ENCODE measurements around the gene IRF4. TPM values are rescaled to one million over a fixed set of nuclear protein-coding genes. Genes with fewer than 3 reads are reported as not detected.
"Not testable (repeated sequence)": the region's sequence is repeated elsewhere in the genome, so short reads cannot be mapped to it uniquely, and the experiment has no call there.

The IRF4 gene
- total and polyA plus RNA-seq, 10 donors = 8.7 to 91.3 (median 46.3) TPM

GRCh38 chr6:370555-370954 is 21.0 kb upstream of the IRF4 start:
- Histone ChIP-seq H3K9me3 (peaks cover 0 to 4% (median 0%) of the 10 kb centered on the region in 8 donors), H3K36me3 (no peaks in the 10 kb centered on the region), H3K4me1 (peaks cover 0 to 11% (median 8%) of the 10 kb centered on the region in 6 donors), H3K27ac (no peak overlapping the region), H3K4me3 (no peak overlapping the region), H3K27me3 (replicated peaks in 1 of 7) (peaks cover 0 to 43% (median 14%) of the 10 kb centered on the region in 7 donors)
- no peak for TF ChIP-seq POLR2AphosphoS5 (IDR thresholded peaks at IDR 0.05)
- DNase-seq = peak; percentile 69
- intact Hi-C loops (cut with DNase I; ENCODE audit: low total_unique reads) = no loop called here
- 76 to 90% (median 79%) methylated on average over 6 of the region's 6 CpGs for WGBS, 5 donors

DNA sequence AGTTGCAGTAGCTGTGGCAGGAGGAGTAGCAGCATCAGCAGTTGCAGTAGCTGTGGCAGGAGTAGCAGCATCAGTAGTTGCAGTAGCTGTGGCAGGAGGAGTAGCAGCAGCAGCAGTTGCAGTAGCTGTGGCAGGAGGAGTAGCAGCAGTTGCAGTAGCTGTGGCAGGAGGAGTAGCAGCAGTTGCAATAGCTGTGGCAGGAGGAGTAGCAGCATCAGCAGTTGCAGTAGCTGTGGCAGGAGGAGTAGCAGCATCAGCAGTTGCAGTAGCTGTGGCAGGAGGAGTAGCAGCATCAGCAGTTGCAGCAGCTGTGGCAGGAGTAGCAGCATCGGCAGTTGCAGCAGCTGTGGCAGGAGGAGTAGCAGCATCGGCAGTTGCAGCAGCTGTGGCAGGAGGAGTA is 19.7 kb upstream of the IRF4 start:
- H3K36me3 ChIP-seq; H3K4me3 ChIP-seq; H3K27ac ChIP-seq; H3K9me3 ChIP-seq; intact Hi-C loops (cut with DNase I; ENCODE audit: low total_unique reads): not testable (repeated sequence)
- DNase-seq = peak; percentile 79
- Histone ChIP-seq H3K4me1 (peaks cover 0 to 14% (median 8%) of the 10 kb centered on the region in 6 donors), H3K27me3 (replicated peaks in 1 of 7) (peaks cover 0 to 43% (median 14%) of the 10 kb centered on the region in 7 donors)
- WGBS, 5 donors = 79 to 95% (median 87%) methylated on average over 2 of the region's 2 CpGs

DNA sequence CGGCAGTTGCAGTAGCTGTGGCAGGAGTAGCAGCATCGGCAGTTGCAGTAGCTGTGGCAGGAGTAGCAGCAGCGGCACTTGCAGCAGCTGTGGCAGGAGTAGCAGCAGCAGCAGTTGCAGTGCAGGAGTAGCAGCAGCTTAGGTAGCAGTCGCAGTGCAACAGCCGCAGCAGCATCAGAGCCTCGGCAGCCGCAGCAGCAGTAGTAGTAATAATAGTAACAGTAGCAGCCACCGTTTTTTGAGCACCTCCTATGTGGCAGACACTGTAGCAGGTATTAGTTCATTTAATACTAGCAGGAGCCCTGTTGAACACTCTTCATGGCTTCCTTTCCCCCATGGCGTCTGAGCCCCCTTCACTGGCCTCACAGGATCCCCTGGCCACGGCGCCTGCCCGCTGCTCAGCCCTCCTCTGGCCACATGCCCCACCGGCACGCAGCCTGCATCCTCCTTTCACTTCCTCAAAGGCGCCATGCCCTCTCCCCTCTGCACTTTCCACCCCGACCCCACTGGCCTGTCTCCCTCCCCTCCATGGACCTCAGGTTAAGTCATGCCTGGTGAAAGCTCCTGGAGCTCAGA is 19.1 kb upstream of the IRF4 start:
- Histone ChIP-seq H3K4me1 (peaks cover 0 to 20% (median 9%) of the 10 kb centered on the region in 6 donors), H3K27me3 (replicated peaks in 1 of 7) (peaks cover 0 to 43% (median 14%) of the 10 kb centered on the region in 7 donors), H3K27ac (no peak overlapping the region), H3K36me3 (no peaks in the 10 kb centered on the region), H3K4me3 (peak overlapping the region in 1 of 8 donors; percentile 36), H3K9me3 (peaks cover 0 to 4% (median 0%) of the 10 kb centered on the region in 8 donors)
- peak; percentile 83 for DNase-seq
- no peak for TF ChIP-seq POLR2A (IDR thresholded peaks at IDR 0.05)
- no peak for TF ChIP-seq CTCF (IDR thresholded peaks at IDR 0.05 in 8 of 11, conservative IDR thresholded peaks at IDR 0.05 in 3 of 11)
- TF ChIP-seq POLR2AphosphoS5 (IDR thresholded peaks at IDR 0.05) = peak in 2 of 3 donors; percentile 45 to 51
- intact Hi-C loops (cut with DNase I; ENCODE audit: low total_unique reads) = no loop called here
- 45 to 58% (median 52%) methylated on average over 16 of the region's 16 CpGs for WGBS, 5 donors

DNA sequence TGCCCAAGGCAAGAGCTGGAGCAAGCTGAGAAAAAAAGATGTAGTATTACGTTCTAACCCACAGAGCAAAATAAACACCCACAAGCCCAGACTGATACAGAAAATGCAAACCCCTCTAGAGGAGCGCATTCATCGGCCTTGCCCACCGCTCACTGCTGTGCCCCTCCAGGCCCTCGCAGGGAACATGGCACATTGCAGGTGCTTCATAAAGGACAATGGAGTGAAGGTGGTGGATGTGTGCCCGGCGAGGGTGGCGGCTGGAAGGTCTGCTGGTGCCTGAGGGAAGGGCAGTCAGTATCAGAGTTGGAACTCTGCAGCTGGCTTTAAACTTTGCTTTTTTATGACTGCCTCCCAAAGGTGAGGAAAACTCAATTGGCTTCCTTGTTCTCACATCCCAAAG is 18.5 kb upstream of the IRF4 start:
- Histone ChIP-seq H3K4me1 (peaks cover 0 to 26% (median 10%) of the 10 kb centered on the region in 6 donors), H3K27ac (no peak overlapping the region), H3K9me3 (peaks cover 0 to 4% (median 0%) of the 10 kb centered on the region in 8 donors), H3K4me3 (peak overlapping the region in 1 of 8 donors; percentile 36), H3K27me3 (replicated peaks in 1 of 7) (peaks cover 0 to 43% (median 14%) of the 10 kb centered on the region in 7 donors), H3K36me3 (no peaks in the 10 kb centered on the region)
- DNase-seq = peak; percentile 77
- intact Hi-C loops (cut with DNase I; ENCODE audit: low total_unique reads) = no loop called here
- TF ChIP-seq POLR2AphosphoS5 (IDR thresholded peaks at IDR 0.05) (no peak), POLR2A (IDR thresholded peaks at IDR 0.05) (no peak), CTCF (IDR thresholded peaks at IDR 0.05 in 8 of 11, conservative IDR thresholded peaks at IDR 0.05 in 3 of 11) (no peak)
- WGBS, 5 donors = 82 to 87% (median 85%) methylated on average over 8 of the region's 8 CpGs

- H3K4me1 ChIP-seq = peaks cover 5 to 36% (median 19%) of the 10 kb centered on the region in 6 donors
- H3K27ac ChIP-seq = no peak overlapping the region
- H3K4me3 ChIP-seq = no peak overlapping the region
- intact Hi-C loops (cut with DNase I; ENCODE audit: low total_unique reads) = no loop called here
- TF ChIP-seq CTCF (IDR thresholded peaks at IDR 0.05 in 8 of 11, conservative IDR thresholded peaks at IDR 0.05 in 3 of 11) = no peak
- no peak for TF ChIP-seq POLR2A (IDR thresholded peaks at IDR 0.05)
- no peak for TF ChIP-seq POLR2AphosphoS5 (IDR thresholded peaks at IDR 0.05)
- 76 to 81% (median 79%) methylated on average over 26 of the region's 26 CpGs for WGBS, 5 donors
- H3K36me3 ChIP-seq = no peaks in the 10 kb centered on the region
- DNase-seq = peak; percentile 76
- peaks cover 0 to 43% (median 14%) of the 10 kb centered on the region in 7 donors for H3K27me3 ChIP-seq (replicated peaks in 1 of 7)
- peaks cover 0 to 4% (median 0%) of the 10 kb centered on the region in 8 donors for H3K9me3 ChIP-seq
Observed at GRCh38 chr6:373773-374724, 17.5 kb upstream of the IRF4 start.
